ENCODE results near the gene TFF3. TPM values are rescaled to one million over a fixed set of nuclear protein-coding genes. Genes with fewer than 3 reads are reported as not detected.
A peak's percentile ranks its signal among the peaks of the same experiment; 100 is the strongest.

TFF3 gene
- total RNA-seq, 2 experiments from 2014 or later, result not detected

DNA sequence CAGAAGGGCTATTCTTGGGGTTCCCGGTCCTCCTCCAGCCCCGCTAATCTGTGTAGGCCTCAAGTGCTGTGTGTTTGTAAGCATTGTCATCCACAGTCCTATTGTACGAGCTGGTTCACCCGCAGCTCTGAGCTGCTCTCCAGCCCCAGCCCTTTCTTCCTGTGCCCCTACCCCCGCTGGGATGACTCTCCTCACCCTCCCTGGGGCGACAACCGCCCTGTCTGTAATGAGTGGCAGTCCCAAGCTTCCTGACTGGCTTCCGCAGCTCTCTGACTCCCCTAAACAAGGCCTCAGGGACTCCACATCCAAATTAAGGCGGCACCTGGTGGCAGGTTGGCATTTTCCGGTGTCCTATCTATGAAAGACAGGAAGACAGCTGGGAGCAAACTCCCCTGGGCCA, 45.8 kb downstream of the TFF3 start:
- DNase-seq, result no peak
- Mint-ChIP-seq H3K4me3 (no peak overlapping the region), H3K27ac (peak overlapping the region; percentile 71), H3K9me3 (ENCODE audit: insufficient read depth) (no peaks in the 10 kb centered on the region), H3K36me3 (ENCODE audit: low read depth) (no peaks in the 10 kb centered on the region), H3K27me3 (ENCODE audit: low read depth) (no peaks in the 10 kb centered on the region), H3K4me1 (ENCODE audit: low read depth) (peaks cover 32% of the 10 kb centered on the region)
- ChIA-PET CTCF (interaction anchor here (0.6 to 3.2 kb wide), 7 partner anchors 10 to 181 kb away, joined by 3 to 35 read pairs (median 4); no protein-coding TSS in a partner anchor), POLR2A (interaction anchor here (0.6 to 1.1 kb wide), 4 partner anchors 10 to 81 kb away, joined by 3 to 4 read pairs (median 4); no protein-coding TSS in a partner anchor)
- ATAC-seq, result no peak

DNA sequence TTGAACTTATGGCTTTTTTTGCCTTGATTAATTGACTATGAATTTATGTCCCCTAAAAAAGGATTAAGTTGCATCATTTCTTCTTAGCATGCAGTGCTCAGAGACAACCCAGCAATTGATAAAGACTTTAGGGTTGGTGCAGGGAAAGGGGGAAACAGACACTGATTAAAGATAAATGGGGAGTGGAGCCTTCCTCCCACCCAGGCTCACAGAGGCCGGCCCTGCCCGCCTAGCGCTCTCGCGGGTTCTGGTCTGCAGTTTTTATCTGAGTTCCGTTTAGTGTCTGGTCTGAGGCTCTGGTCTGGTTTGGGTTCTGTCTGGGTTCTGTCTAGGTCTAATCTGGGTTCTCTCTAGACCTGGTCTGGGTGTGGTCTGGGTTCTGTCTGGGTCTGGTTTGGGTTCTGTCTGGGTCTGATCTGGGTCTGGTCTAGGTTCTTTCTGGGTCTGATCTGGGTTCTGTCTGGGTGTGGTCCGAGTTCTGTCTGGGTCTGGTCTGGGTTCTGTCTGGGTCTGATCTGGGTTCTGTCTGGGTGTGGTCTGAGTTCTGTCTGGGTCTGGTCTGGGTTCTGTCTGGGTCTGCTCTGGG, 48.1 kb downstream of the TFF3 start:
- Mint-ChIP-seq H3K27me3 (ENCODE audit: low read depth) (no peaks in the 10 kb centered on the region), H3K4me3 (no peak overlapping the region), H3K36me3 (ENCODE audit: low read depth) (no peaks in the 10 kb centered on the region), H3K9me3 (ENCODE audit: insufficient read depth) (no peaks in the 10 kb centered on the region), H3K4me1 (ENCODE audit: low read depth) (peaks cover 32% of the 10 kb centered on the region), H3K27ac (peak overlapping the region; percentile 50)
- POLR2A ChIA-PET, result no interaction called here
- CTCF ChIA-PET, result interaction anchor here (3.2 kb wide), 1 partner anchor 8 kb away, joined by 35 read pairs; no protein-coding TSS in a partner anchor
- no peak for DNase-seq
- no peak for ATAC-seq

DNA sequence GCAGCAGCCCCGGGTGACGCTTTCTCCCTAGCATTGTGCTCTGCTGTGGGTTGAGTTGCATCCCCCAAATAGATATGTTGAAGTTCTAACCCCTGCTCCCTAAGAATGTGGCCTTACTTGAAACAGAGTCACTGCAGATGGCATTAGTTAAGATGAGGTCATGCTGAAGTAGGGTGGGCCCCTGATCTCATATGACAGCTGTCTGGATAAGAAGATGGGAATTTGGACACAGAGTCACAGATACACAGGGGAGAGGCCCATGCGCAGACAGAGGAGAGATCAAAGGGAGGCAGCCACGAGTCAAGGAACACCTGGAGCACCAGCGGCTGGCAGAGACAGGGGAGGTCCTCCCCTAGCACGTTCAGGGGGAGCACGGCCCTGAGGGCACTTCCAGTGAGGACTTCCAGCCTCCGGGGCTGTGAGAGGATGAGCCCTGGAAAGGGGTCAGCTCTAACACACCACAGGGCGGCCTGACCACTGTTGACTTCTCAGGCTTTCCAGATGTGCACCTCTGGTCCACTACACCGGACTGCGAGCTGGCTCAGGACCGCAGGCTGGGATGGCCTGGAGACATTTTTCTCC, 49.9 kb downstream of the TFF3 start:
- ATAC-seq (no peak), DNase-seq (no peak)
- Mint-ChIP-seq H3K4me1 (ENCODE audit: low read depth) (peaks cover 30% of the 10 kb centered on the region), H3K9me3 (ENCODE audit: insufficient read depth) (no peaks in the 10 kb centered on the region), H3K27ac (no peak overlapping the region), H3K4me3 (no peak overlapping the region), H3K27me3 (ENCODE audit: low read depth) (no peaks in the 10 kb centered on the region), H3K36me3 (ENCODE audit: low read depth) (no peaks in the 10 kb centered on the region)
- ChIA-PET POLR2A (no interaction called here), CTCF (interaction anchor here (1.3 to 8.3 kb wide), 2 partner anchors 101 to 117 kb away, joined by 4 to 138 read pairs; no protein-coding TSS in a partner anchor)

DNA sequence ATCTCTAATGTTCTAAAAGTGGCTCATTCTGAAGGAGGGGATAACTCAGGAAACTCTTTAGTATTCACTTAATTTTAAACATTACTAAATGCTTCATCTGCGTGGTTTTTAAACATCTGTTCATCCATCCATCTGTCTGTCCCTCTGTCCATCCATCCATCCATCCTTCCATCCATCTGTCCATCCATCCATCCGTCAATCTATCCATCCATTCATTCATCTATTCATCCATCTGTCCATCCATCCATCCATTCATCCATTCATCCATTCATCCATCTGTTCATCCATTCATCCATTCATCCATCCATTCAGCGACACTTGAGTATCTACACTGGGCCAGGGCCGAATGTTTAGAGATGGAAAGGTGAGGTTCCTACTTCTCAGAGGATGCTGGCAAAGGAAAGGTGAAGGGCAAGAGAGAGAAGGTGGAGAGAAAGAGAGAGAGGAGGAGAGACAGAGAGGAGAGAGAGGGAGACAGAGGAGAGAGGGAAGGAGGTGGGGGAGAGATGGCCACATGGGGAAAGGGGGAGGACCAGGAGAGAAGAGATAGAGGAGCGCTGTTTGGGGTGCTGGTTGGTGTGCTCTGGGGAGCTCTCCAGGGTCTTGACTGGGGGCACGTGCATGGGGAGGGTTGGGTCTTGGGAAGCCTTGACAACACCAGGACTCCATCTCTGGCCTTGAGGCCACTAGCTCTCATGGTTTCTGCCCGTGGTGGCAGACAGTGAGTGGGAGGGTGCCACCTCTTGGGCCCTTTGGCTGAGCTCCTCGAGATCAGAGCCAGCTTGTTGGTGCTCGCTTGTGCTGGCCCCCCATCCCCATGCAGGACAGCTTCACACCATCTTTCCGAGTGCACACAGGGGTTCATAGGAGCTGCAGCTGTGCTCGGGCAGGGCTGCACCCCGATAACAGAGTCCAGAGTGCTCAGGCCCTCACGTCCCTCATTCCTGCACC, 50.7 kb downstream of the TFF3 start:
- Mint-ChIP-seq H3K36me3 (ENCODE audit: low read depth) (no peaks in the 10 kb centered on the region), H3K27ac (no peak overlapping the region), H3K4me3 (no peak overlapping the region), H3K4me1 (ENCODE audit: low read depth) (peaks cover 27% of the 10 kb centered on the region), H3K27me3 (ENCODE audit: low read depth) (no peaks in the 10 kb centered on the region), H3K9me3 (ENCODE audit: insufficient read depth) (no peaks in the 10 kb centered on the region)
- POLR2A ChIA-PET, result no interaction called here
- DNase-seq, result no peak
- CTCF ChIA-PET, result interaction anchor here (1.1 to 8.3 kb wide), 2 partner anchors 100 to 116 kb away, joined by 4 to 138 read pairs; no protein-coding TSS in a partner anchor
- ATAC-seq, result no peak

DNA sequence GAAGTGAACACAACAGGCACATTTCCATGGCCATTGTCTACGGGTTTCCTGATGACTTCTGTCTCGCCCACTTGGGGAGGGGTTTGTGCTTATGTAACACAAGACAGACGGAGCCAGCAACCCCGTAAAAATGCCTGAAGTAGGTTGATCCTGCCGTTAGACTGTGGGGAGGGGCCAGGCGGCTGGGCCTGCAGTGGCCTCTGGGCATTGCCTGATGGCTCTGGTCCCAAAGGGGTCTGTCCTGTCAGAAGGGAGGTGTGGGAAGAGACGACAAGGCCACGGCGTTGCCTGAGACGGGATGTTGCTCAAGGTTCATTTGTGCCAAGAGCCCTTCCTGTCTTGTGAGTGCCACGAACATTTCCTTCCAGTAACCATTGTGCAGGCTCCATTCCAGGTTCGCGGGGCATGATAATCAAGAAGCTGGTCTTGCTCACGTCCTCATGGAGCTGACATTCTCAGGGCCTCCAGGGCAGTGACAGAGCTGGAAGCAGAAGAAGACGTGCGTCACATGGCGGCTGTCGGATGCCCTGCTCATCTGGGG, 51.5 kb downstream of the TFF3 start:
- POLR2A ChIA-PET, result no interaction called here
- Mint-ChIP-seq H3K36me3 (ENCODE audit: low read depth) (no peaks in the 10 kb centered on the region), H3K4me3 (no peak overlapping the region), H3K27ac (no peak overlapping the region), H3K4me1 (ENCODE audit: low read depth) (peaks cover 18% of the 10 kb centered on the region), H3K27me3 (ENCODE audit: low read depth) (no peaks in the 10 kb centered on the region), H3K9me3 (ENCODE audit: insufficient read depth) (no peaks in the 10 kb centered on the region)
- ATAC-seq (no peak), DNase-seq (no peak)
- CTCF ChIA-PET, result interaction anchor here (0.9 to 8.3 kb wide), 3 partner anchors 10 to 116 kb away, joined by 3 to 138 read pairs (median 4); no protein-coding TSS in a partner anchor

DNA sequence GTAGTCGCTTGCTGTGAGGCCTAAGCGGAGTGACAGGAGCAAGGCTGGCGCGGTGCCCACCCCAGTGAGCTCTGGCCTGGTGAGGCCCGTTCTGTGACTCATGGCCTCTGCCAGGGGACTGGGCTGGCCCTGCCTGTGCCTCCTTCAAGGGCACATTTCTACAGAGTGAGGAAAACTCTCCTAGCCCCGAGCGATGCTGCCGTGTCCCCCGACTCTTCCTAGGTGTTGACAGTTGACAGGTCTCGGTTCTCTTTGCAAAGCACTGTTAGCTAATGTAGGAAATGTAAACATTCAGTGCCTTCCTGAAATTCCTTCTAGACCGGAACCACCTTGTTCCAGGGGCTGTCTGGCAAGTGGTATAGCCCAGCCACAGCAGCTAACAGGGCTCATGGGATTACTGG, 52.4 kb downstream of the TFF3 start:
- CTCF ChIA-PET, result interaction anchor here (0.9 to 8.3 kb wide), 3 partner anchors 9 to 115 kb away, joined by 3 to 138 read pairs (median 81); no protein-coding TSS in a partner anchor
- H3K4me3 Mint-ChIP-seq, result no peak overlapping the region
- H3K9me3 Mint-ChIP-seq (ENCODE audit: insufficient read depth), result no peaks in the 10 kb centered on the region
- no peak for DNase-seq
- no peaks in the 10 kb centered on the region for H3K27me3 Mint-ChIP-seq (ENCODE audit: low read depth)
- no peaks in the 10 kb centered on the region for H3K36me3 Mint-ChIP-seq (ENCODE audit: low read depth)
- no peak for ATAC-seq
- H3K4me1 Mint-ChIP-seq (ENCODE audit: low read depth), result peaks cover 18% of the 10 kb centered on the region
- POLR2A ChIA-PET, result interaction anchor here (0.7 kb wide), 1 partner anchor 23 kb away, joined by 3 read pairs; no protein-coding TSS in a partner anchor
- no peak overlapping the region for H3K27ac Mint-ChIP-seq

DNA sequence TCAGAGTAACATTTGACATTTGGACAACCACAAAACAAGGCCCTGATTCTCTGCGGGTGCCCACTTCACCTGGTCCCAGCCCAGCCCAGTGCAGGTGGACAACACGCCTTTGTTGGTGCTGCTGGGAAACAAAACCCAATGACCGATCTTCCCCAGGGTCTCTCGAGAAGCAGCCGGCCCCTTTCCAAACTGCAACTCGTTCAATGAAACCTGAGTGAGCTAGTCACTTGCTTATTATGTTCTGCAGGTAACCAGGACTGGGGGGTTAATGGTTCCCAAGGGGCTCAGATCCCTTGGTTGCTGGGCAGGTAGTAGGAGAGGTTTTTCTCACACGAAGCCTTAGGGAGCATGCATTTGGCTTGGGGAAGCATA, 53.4 kb downstream of the TFF3 start:
- CTCF ChIA-PET, result interaction anchor here (1.4 to 8.3 kb wide), 3 partner anchors 23 to 114 kb away, joined by 12 to 138 read pairs (median 81); no protein-coding TSS in a partner anchor
- H3K27me3 Mint-ChIP-seq (ENCODE audit: low read depth), result no peaks in the 10 kb centered on the region
- H3K36me3 Mint-ChIP-seq (ENCODE audit: low read depth), result no peaks in the 10 kb centered on the region
- H3K27ac Mint-ChIP-seq, result no peak overlapping the region
- H3K4me3 Mint-ChIP-seq, result no peak overlapping the region
- no peak for ATAC-seq
- peaks cover 11% of the 10 kb centered on the region for H3K4me1 Mint-ChIP-seq (ENCODE audit: low read depth)
- DNase-seq, result no peak
- H3K9me3 Mint-ChIP-seq (ENCODE audit: insufficient read depth), result no peaks in the 10 kb centered on the region
- POLR2A ChIA-PET, result no interaction called here

Other genes with a start within 250 kb of the TFF3 start
- not detected for gene UMODL1, start 244.1 kb downstream of the TFF3 start, total RNA-seq
- gene ABCG1, start 96.3 kb downstream of the TFF3 start, total RNA-seq, result 1 to 10 TPM; 6.7 to 8.0 TPM
- not detected for gene TFF2, start 35.6 kb upstream of the TFF3 start, total RNA-seq
- not detected for gene TFF1, start 51.1 kb upstream of the TFF3 start, total RNA-seq
- gene TMPRSS3, start 80.6 kb upstream of the TFF3 start, total RNA-seq, result 10 to 100 TPM in 1 of 2 experiments, 1 to 10 TPM in 1; 9.9 to 10.1 TPM
- 10 to 100 TPM; 68.7 to 74.0 TPM for gene UBASH3A, start 88.5 kb upstream of the TFF3 start, total RNA-seq
- gene RSPH1, start 180.8 kb upstream of the TFF3 start, total RNA-seq, result not detected
- 10 to 100 TPM; 18.9 to 19.2 TPM for gene SLC37A1, start 198.4 kb upstream of the TFF3 start, total RNA-seq